Transverse colon (tissue), 4 donors: Measurements from ENCODE around the gene NFKB2. TPM values are rescaled to one million over a fixed set of nuclear protein-coding genes. Genes with fewer than 3 reads are reported as not detected.
A peak's percentile ranks its signal among the peaks of the same experiment; 100 is the strongest.

ENCODE experiments used
- DNase-seq: peaks from one replicate; pipeline ENCODE4 v3.0.0-alpha.2; 2019
- H3K27ac ChIP-seq, 4 donors: fragments of 200-600 bp; sonication (generic); 2 replicates each; pipeline ENCODE4 v1.5.1; 2016 to 2018; ENCODE audit warnings: inconsistent platforms in 4 of 4
- H3K27me3 ChIP-seq: fragments of 200-600 bp; sonication (generic); 2 replicates; pipeline ENCODE4 v1.5.1; 2017; ENCODE audit warnings: inconsistent platforms
- H3K36me3 ChIP-seq, 4 donors: fragments of 200-600 bp; sonication (generic); 2 replicates each; pipeline ENCODE4 v1.5.1; 2017 to 2019; ENCODE audit warnings: inconsistent platforms in 4 of 4
- H3K4me1 ChIP-seq, 4 donors: fragments of 200-600 bp; sonication (generic); 2 replicates each; pipeline ENCODE4 v1.5.1; 2017 to 2020; ENCODE audit warnings: inconsistent platforms in 4 of 4
- H3K4me3 ChIP-seq, 4 donors: fragments of 200-600 bp; sonication (generic); 1 replicate in 1 of 4; 2 replicates in 3 of 4; pipeline versions ENCODE4 v1.5.1 to v1.6.1; 2017 to 2019; ENCODE audit warnings: inconsistent platforms in 4 of 4
- H3K9me3 ChIP-seq, 2 donors: fragments of 200-600 bp; sonication (generic); 2 replicates each; pipeline ENCODE4 v1.5.1; 2017 to 2019; ENCODE audit warnings: inconsistent platforms in 2 of 2
- CTCF ChIP-seq, 5 experiments: fragments of 200-600 bp in 3 of 5; fragments of 450-650 bp in 2 of 5; sonication (generic) in 3 of 5; IDR thresholded peaks; 1 replicate in 2 of 5; 2 replicates in 3 of 5; pipeline ENCODE4 v1.5.1; 2016 to 2017; ENCODE audit warnings: antibody characterized with exemption in 5 of 5, inconsistent platforms in 3 of 5, mild to moderate bottlenecking in 2 of 5, moderate library complexity in 1 of 5
- EP300 ChIP-seq: sonication (generic); formaldehyde crosslinking; IDR thresholded peaks from one replicate; pipeline ENCODE4 v1.6.1; 2017; ENCODE audit warnings: antibody characterized with exemption, low read depth
- POLR2A ChIP-seq: fragments of 450-650 bp; IDR thresholded peaks from one replicate; pipeline ENCODE4 v1.6.1; 2016; ENCODE audit warnings: antibody characterized with exemption, mild to moderate bottlenecking, moderate library complexity
- POLR2AphosphoS5 ChIP-seq, 3 donors: sonication (generic); formaldehyde crosslinking; IDR thresholded peaks; one replicate each; pipeline ENCODE4 v1.6.1; 2016; ENCODE audit warnings: antibody characterized with exemption in 3 of 3
- WGBS, 2 donors: methylation state at CpG; one replicate each; pipeline ENCODE4 v1.1.5; 2018; ENCODE audit warnings: low coverage in 1 of 2; 5-methylcytosine and 5-hydroxymethylcytosine counted together
- in situ Hi-C, 4 donors: fragments of 200-750 bp; cut with MboI; loops; one replicate each; pipeline versions ENCODE4 v1.15.0 to v1.15.1; 2017; ENCODE audit warnings: low sequenced_read_pairs in 3 of 4, low pct_ligation_motif_present in 1 of 4, low pct_unique_long_range_greater_than_20kb in 1 of 4
- intact Hi-C: fragments of 100-400 bp; cut with DNase I; formaldehyde crosslinking; loops from one replicate; pipeline ENCODE4 v1.15.1; 2023; ENCODE audit warnings: low total_unique reads
- total RNA-seq, 4 donors: library from RNA; depleted of rRNA; stranded (reverse); fragments of >200 nt; gene quantifications; one replicate each; pipeline ENCODE4 v1.1.0, GENCODE V29; 2016

Gene NFKB2
- total RNA-seq, 4 donors from 2014 or later: 4.4 to 24.5 (median 17.8) TPM

- WGBS, 2 donors: 69% methylated on average over 6 of the region's 17 CpGs; no CpG with 5 or more reads in 1 of the 2 donors
- no peaks in the 10 kb centered on the region for H3K27me3 ChIP-seq
- intact Hi-C loops (no loop called here), in situ Hi-C loops (no loop called here)
- no peak overlapping the region for H3K4me3 ChIP-seq
- TF ChIP-seq EP300: no peak
- no peak for TF ChIP-seq POLR2A
- no peak for TF ChIP-seq POLR2AphosphoS5 (IDR thresholded peaks at IDR 0.05)
- no peak for TF ChIP-seq CTCF (IDR thresholded peaks at IDR 0.05)
- peaks cover 20 to 42% (median 30%) of the 10 kb centered on the region in 4 donors for H3K4me1 ChIP-seq
- DNase-seq: no peak
- no peaks in the 10 kb centered on the region for H3K36me3 ChIP-seq
- no peaks in the 10 kb centered on the region for H3K9me3 ChIP-seq
- peak overlapping the region; percentile 89 to 99 (median 96) for H3K27ac ChIP-seq
Observed at GRCh38 chr10:102400076-102400475, 4.6 kb downstream of the NFKB2 start.

GRCh38 chr10:102400598-102401341, 5.3 kb downstream of the NFKB2 start:
- WGBS, 2 donors: 91% methylated on average over 22 of the region's 22 CpGs; no CpG with 5 or more reads in 1 of the 2 donors
- H3K9me3 ChIP-seq: no peaks in the 10 kb centered on the region
- no peak overlapping the region for H3K4me3 ChIP-seq
- no peaks in the 10 kb centered on the region for H3K36me3 ChIP-seq
- TF ChIP-seq POLR2AphosphoS5 (IDR thresholded peaks at IDR 0.05): no peak
- no peak for TF ChIP-seq CTCF (IDR thresholded peaks at IDR 0.05)
- TF ChIP-seq POLR2A: no peak
- TF ChIP-seq EP300: no peak
- in situ Hi-C loops (no loop called here), intact Hi-C loops (no loop called here)
- no peaks in the 10 kb centered on the region for H3K27me3 ChIP-seq
- H3K4me1 ChIP-seq: peaks cover 19 to 42% (median 29%) of the 10 kb centered on the region in 4 donors
- DNase-seq: no peak
- H3K27ac ChIP-seq: peak overlapping the region in 3 of 4 donors; percentile 85 to 99 (median 94)

- Histone ChIP-seq H3K27ac (peak overlapping the region in 3 of 4 donors; percentile 85 to 99 (median 94)), H3K9me3 (no peaks in the 10 kb centered on the region), H3K27me3 (no peaks in the 10 kb centered on the region), H3K36me3 (no peaks in the 10 kb centered on the region), H3K4me1 (peaks cover 13 to 37% (median 26%) of the 10 kb centered on the region in 4 donors), H3K4me3 (no peak overlapping the region)
- no peak for DNase-seq
- no peak for TF ChIP-seq EP300
- intact Hi-C loops: no loop called here
- in situ Hi-C loops: no loop called here
- WGBS, 2 donors: 89 to 100% methylated on average over 1 to 8 of the region's 8 CpGs
Observed at GRCh38 chr10:102401342-102401654, 5.8 kb downstream of the NFKB2 start.

GRCh38 chr10:102401735-102402511, 6.4 kb downstream of the NFKB2 start:
- no peak for DNase-seq
- Histone ChIP-seq H3K27me3 (no peaks in the 10 kb centered on the region), H3K27ac (peak overlapping the region; percentile 33 to 99 (median 90)), H3K4me1 (peaks cover 7 to 31% (median 23%) of the 10 kb centered on the region in 4 donors), H3K36me3 (no peaks in the 10 kb centered on the region), H3K9me3 (no peaks in the 10 kb centered on the region), H3K4me3 (no peak overlapping the region)
- 91 to 100% methylated on average over 1 to 18 of the region's 18 CpGs for WGBS, 2 donors
- intact Hi-C loops (no loop called here), in situ Hi-C loops (no loop called here)
- TF ChIP-seq POLR2AphosphoS5 (IDR thresholded peaks at IDR 0.05) (peak in 2 of 3 donors; percentile 21 to 24), POLR2A (no peak)

- peak overlapping the region; percentile 33 to 99 (median 90) for H3K27ac ChIP-seq
- 85% methylated on average over 5 of the region's 5 CpGs; no CpG with 5 or more reads in 1 of the 2 donors for WGBS, 2 donors
- H3K36me3 ChIP-seq: no peaks in the 10 kb centered on the region
Observed at GRCh38 chr10:102402512-102402896, 7.0 kb downstream of the NFKB2 start.

More at GRCh38 chr10:102402512-102402896, 7.0 kb downstream of the NFKB2 start:
- H3K4me3 ChIP-seq: no peak overlapping the region
- no peak for TF ChIP-seq POLR2AphosphoS5 (IDR thresholded peaks at IDR 0.05)
- no peak for TF ChIP-seq CTCF (IDR thresholded peaks at IDR 0.05)
- TF ChIP-seq POLR2A: no peak
- TF ChIP-seq EP300: no peak
- peaks cover 5 to 25% (median 23%) of the 10 kb centered on the region in 4 donors for H3K4me1 ChIP-seq
- no peak for DNase-seq
- intact Hi-C loops (no loop called here), in situ Hi-C loops (no loop called here)
- H3K27me3 ChIP-seq: peaks cover 1% of the 10 kb centered on the region
- no peaks in the 10 kb centered on the region for H3K9me3 ChIP-seq
